Nephron progenitor cell (in vitro differentiated cells): ENCODE measurements around the gene ABR.

Experiments used
- DNase-seq: peaks from one replicate; pipeline ENCODE4 v3.0.0; 2021
- H3K27ac Mint-ChIP-seq: 2 replicates; pipeline ENCODE4 v1.8.0; 2021; ENCODE audit warnings: mild to moderate bottlenecking, moderate library complexity, mixed read lengths
- H3K27me3 Mint-ChIP-seq: 2 replicates; pipeline ENCODE4 v1.8.0; 2021; ENCODE audit warnings: mild to moderate bottlenecking, low read depth, mixed read lengths; ENCODE audit not compliant: poor library complexity
- H3K36me3 Mint-ChIP-seq: 2 replicates; pipeline ENCODE4 v1.8.0; 2021; ENCODE audit warnings: low read depth, mixed read lengths
- H3K4me1 Mint-ChIP-seq: 2 replicates; pipeline ENCODE4 v1.8.0; 2021; ENCODE audit warnings: mixed read lengths
- H3K4me3 Mint-ChIP-seq: 2 replicates; pipeline ENCODE4 v1.8.0; 2021; ENCODE audit warnings: mild to moderate bottlenecking, moderate library complexity, mixed read lengths
- H3K9me3 Mint-ChIP-seq: 2 replicates; pipeline ENCODE4 v1.8.0; 2021; ENCODE audit warnings: mild to moderate bottlenecking, moderate library complexity, mixed read lengths
- CTCF ChIP-seq: fragments of 200-600 bp; sonication (generic); IDR thresholded peaks from 2 replicates; pipeline ENCODE4 v1.5.0; 2021; ENCODE audit warnings: antibody characterized with exemption

ABR gene

GRCh38 chr17:1037238-1037879 lies 142.4 kb downstream of the ABR start:
- TF ChIP-seq CTCF: no peak
- no peaks in the 10 kb centered on the region for H3K9me3 Mint-ChIP-seq
- peak overlapping the region; percentile 62 for H3K4me3 Mint-ChIP-seq
- peaks cover 89% of the 10 kb centered on the region for H3K4me1 Mint-ChIP-seq
- peak; percentile 47 for DNase-seq
- H3K27ac Mint-ChIP-seq: peak overlapping the region; percentile 39
- H3K27me3 Mint-ChIP-seq: peaks cover 11% of the 10 kb centered on the region
- peaks cover 9% of the 10 kb centered on the region for H3K36me3 Mint-ChIP-seq

GRCh38 chr17:1036845-1037237 lies 142.9 kb downstream of the ABR start:
- DNase-seq: no peak
- Mint-ChIP-seq H3K36me3 (peaks cover 4% of the 10 kb centered on the region), H3K27ac (no peak overlapping the region), H3K27me3 (peaks cover 11% of the 10 kb centered on the region), H3K4me3 (peak overlapping the region; percentile 7), H3K9me3 (no peaks in the 10 kb centered on the region), H3K4me1 (peaks cover 88% of the 10 kb centered on the region)
- no peak for TF ChIP-seq CTCF

- Mint-ChIP-seq H3K4me1 (peaks cover 84% of the 10 kb centered on the region), H3K4me3 (peak overlapping the region; percentile 7), H3K9me3 (no peaks in the 10 kb centered on the region), H3K36me3 (no peaks in the 10 kb centered on the region), H3K27me3 (peaks cover 11% of the 10 kb centered on the region), H3K27ac (no peak overlapping the region)
- TF ChIP-seq CTCF: no peak
- DNase-seq: no peak
These were observed 143.5 kb downstream of the ABR start for GRCh38 chr17:1036171-1036844.

- DNase-seq: no peak
- no peaks in the 10 kb centered on the region for H3K9me3 Mint-ChIP-seq
- no peak for TF ChIP-seq CTCF
- H3K36me3 Mint-ChIP-seq: no peaks in the 10 kb centered on the region
- peaks cover 11% of the 10 kb centered on the region for H3K27me3 Mint-ChIP-seq
- peaks cover 84% of the 10 kb centered on the region for H3K4me1 Mint-ChIP-seq
- H3K27ac Mint-ChIP-seq: no peak overlapping the region
- no peak overlapping the region for H3K4me3 Mint-ChIP-seq
These were observed 144.1 kb downstream of the ABR start for GRCh38 chr17:1035546-1036170.

GRCh38 chr17:1034652-1035210 lies 145.1 kb downstream of the ABR start:
- no peaks in the 10 kb centered on the region for H3K9me3 Mint-ChIP-seq
- peaks cover 11% of the 10 kb centered on the region for H3K27me3 Mint-ChIP-seq
- H3K4me3 Mint-ChIP-seq: no peak overlapping the region
- H3K4me1 Mint-ChIP-seq: peaks cover 82% of the 10 kb centered on the region
- H3K36me3 Mint-ChIP-seq: no peaks in the 10 kb centered on the region
- no peak for TF ChIP-seq CTCF
- H3K27ac Mint-ChIP-seq: no peak overlapping the region
- no peak for DNase-seq
